OCI-LY1 (cell line): Measurements from ENCODE around the gene ZXDB.
"Not testable (repeated sequence)": the region's sequence is repeated elsewhere in the genome, so short reads cannot be mapped to it uniquely, and the experiment has no call there.

Source experiments
- H2AFZ ChIP-seq: fragments of 200-600 bp; sonication (generic), shearing (Covaris generic); 2 replicates; pipeline ENCODE4 v1.6.0; 2014; ENCODE audit warnings: antibody characterized with exemption, mild to moderate bottlenecking, low read length
- H3F3A ChIP-seq: fragments of 200-600 bp; sonication (generic), shearing (Covaris generic); 2 replicates; pipeline ENCODE4 v1.6.0; 2014; ENCODE audit warnings: mild to moderate bottlenecking, antibody characterized with exemption, low read length, moderate library complexity; ENCODE audit not compliant: insufficient read depth
- H3K27ac ChIP-seq: fragments of 200-600 bp; sonication (generic); 2 replicates; pipeline ENCODE4 v1.5.1; 2014; ENCODE audit warnings: low read length, mixed run types, mild to moderate bottlenecking, low read depth; ENCODE audit not compliant: poor library complexity, severe bottlenecking
- H3K27me3 ChIP-seq: fragments of 200-600 bp; sonication (generic); 2 replicates; pipeline ENCODE4 v1.6.0; 2014; ENCODE audit warnings: antibody characterized with exemption, mild to moderate bottlenecking, low read length, moderate library complexity; ENCODE audit not compliant: insufficient read depth
- H3K36me3 ChIP-seq: fragments of 200-600 bp; sonication (generic); 2 replicates; pipeline ENCODE4 v1.6.1; 2014; ENCODE audit warnings: mild to moderate bottlenecking, antibody characterized with exemption, low read length, moderate library complexity, mixed read lengths; ENCODE audit not compliant: insufficient read depth
- H3K4me1 ChIP-seq: fragments of 200-600 bp; sonication (generic); 2 replicates; pipeline ENCODE4 v1.5.1; 2014; ENCODE audit warnings: mild to moderate bottlenecking, low read length, moderate library complexity; ENCODE audit not compliant: insufficient read depth, severe bottlenecking
- H3K4me2 ChIP-seq: fragments of 200-600 bp; sonication (generic), shearing (Covaris generic); 2 replicates; pipeline ENCODE4 v1.6.1; 2014; ENCODE audit warnings: low read length
- H3K4me3 ChIP-seq: fragments of 200-600 bp; sonication (generic); 2 replicates; pipeline ENCODE4 v1.5.1; 2014; ENCODE audit warnings: low read length, low read depth, mild to moderate bottlenecking, mixed read lengths; ENCODE audit not compliant: poor library complexity, severe bottlenecking
- H3K79me2 ChIP-seq: fragments of 200-600 bp; shearing (Covaris generic); 2 replicates; pipeline ENCODE4 v1.6.1; 2016; ENCODE audit warnings: mixed run types, low read length, mixed read lengths; ENCODE audit not compliant: insufficient read depth
- H3K9ac ChIP-seq: fragments of 200-600 bp; sonication (generic), shearing (Covaris generic); 2 replicates; pipeline ENCODE4 v1.6.1; 2014; ENCODE audit warnings: mild to moderate bottlenecking, low read length, mixed read lengths
- H3K9me2 ChIP-seq: fragments of 200-600 bp; sonication (generic), shearing (Covaris generic); 2 replicates; pipeline ENCODE4 v1.6.1; 2014; ENCODE audit warnings: low read depth, mild to moderate bottlenecking, low read length, mixed read lengths
- H3K9me3 ChIP-seq: fragments of 200-600 bp; shearing (Covaris generic); 2 replicates; pipeline ENCODE4 v1.6.1; 2014; ENCODE audit warnings: low read length, mixed read lengths
- H4K20me1 ChIP-seq: fragments of 200-600 bp; sonication (generic), shearing (Covaris generic); 2 replicates; pipeline ENCODE4 v1.6.0; 2016; ENCODE audit warnings: mild to moderate bottlenecking, low read length; ENCODE audit not compliant: insufficient read depth
- CTCF ChIP-seq: fragments of 200-600 bp; sonication (generic), shearing (Covaris generic); IDR thresholded peaks from 2 replicates; pipeline ENCODE4 v1.5.1; 2017; ENCODE audit warnings: mild to moderate bottlenecking, antibody characterized with exemption, low read length, moderate library complexity, mixed read lengths
- EZH2 ChIP-seq: fragments of 200-600 bp; sonication (generic), shearing (Covaris generic); IDR thresholded peaks from 2 replicates; pipeline ENCODE4 v1.8.0; 2017; ENCODE audit warnings: borderline replicate concordance, mixed run types, mild to moderate bottlenecking, antibody characterized with exemption, low read length, moderate library complexity, mixed read lengths

Gene ZXDB

GRCh38 chrX:57591284-57592159 lies at the start of gene ZXDB:
TSS of gene ZXDB (plus strand) at chrX:57592011. CDS start at chrX:57592049, 38 bp downstream.
- H3K79me2 ChIP-seq, result peaks cover 14% of the 10 kb centered on the region; the same call in 1 of the 2 replicates
- not testable (repeated sequence) for H3K27ac ChIP-seq, H3K27me3 ChIP-seq, H2AFZ ChIP-seq, H3K9me2 ChIP-seq, H3K9me3 ChIP-seq, H3F3A ChIP-seq, H4K20me1 ChIP-seq, H3K36me3 ChIP-seq
- peak within 1 kb of the TSS; percentile 66 for H3K4me3 ChIP-seq
- H3K4me2 ChIP-seq, result peak within 1 kb of the TSS; percentile 62
- peak within 1 kb of the TSS; percentile 63 for H3K9ac ChIP-seq
- peaks cover 40% of the 10 kb centered on the region for H3K4me1 ChIP-seq

- Histone ChIP-seq H3K27me3 (no peaks in the 10 kb centered on the region), H3K4me2 (no peak overlapping the region)
- TF ChIP-seq CTCF, result no peak
- no peak for TF ChIP-seq EZH2
These were observed 26.6 kb upstream of the ZXDB start for GRCh38 chrX:57565198-57565597.

GRCh38 chrX:57573754-57574153 lies 18.1 kb upstream of the ZXDB start:
- no peak overlapping the region for H3K4me2 ChIP-seq
- H3K36me3 ChIP-seq, result no peaks in the 10 kb centered on the region
- no peaks in the 10 kb centered on the region for H3F3A ChIP-seq
- TF ChIP-seq CTCF, result peak; percentile 47
- TF ChIP-seq EZH2, result no peak
- H3K9me3 ChIP-seq, result no peaks in the 10 kb centered on the region
- H3K79me2 ChIP-seq, result no peaks in the 10 kb centered on the region
- no peak overlapping the region for H3K4me3 ChIP-seq
- no peaks in the 10 kb centered on the region for H4K20me1 ChIP-seq
- no peak overlapping the region for H3K9ac ChIP-seq
- H2AFZ ChIP-seq, result no peak overlapping the region
- H3K27ac ChIP-seq, result no peak overlapping the region
- H3K27me3 ChIP-seq, result no peaks in the 10 kb centered on the region
- no peaks in the 10 kb centered on the region for H3K9me2 ChIP-seq
- no peaks in the 10 kb centered on the region for H3K4me1 ChIP-seq

More at GRCh38 chrX:57565198-57565597, 26.6 kb upstream of the ZXDB start:
- Histone ChIP-seq H3K4me3 (no peak overlapping the region), H3K9me2 (no peaks in the 10 kb centered on the region), H2AFZ (no peak overlapping the region), H3K9ac (no peak overlapping the region), H3K9me3 (no peaks in the 10 kb centered on the region), H3K79me2 (no peaks in the 10 kb centered on the region), H3F3A (no peaks in the 10 kb centered on the region), H4K20me1 (no peaks in the 10 kb centered on the region), H3K4me1 (no peaks in the 10 kb centered on the region), H3K36me3 (no peaks in the 10 kb centered on the region), H3K27ac (no peak overlapping the region)

- not testable (repeated sequence) for H3K4me1 ChIP-seq, H3K27ac ChIP-seq, H2AFZ ChIP-seq, H3K27me3 ChIP-seq, H4K20me1 ChIP-seq, H3K36me3 ChIP-seq, H3F3A ChIP-seq, H3K4me2 ChIP-seq, H3K9ac ChIP-seq, H3K9me2 ChIP-seq, H3K79me2 ChIP-seq, H3K9me3 ChIP-seq, H3K4me3 ChIP-seq
- TF ChIP-seq CTCF, result peak; percentile 18; the same call in 1 of the 2 replicates
These were observed 8.9 kb upstream of the ZXDB start for GRCh38 chrX:57582948-57583347.
